Measurements from ENCODE around the gene AP5Z1.

Gene AP5Z1

GRCh38 chr7:4794591-4795350 is 19.3 kb downstream of the AP5Z1 start:
- DNase-seq (ENCODE audit: low read depth): peak; percentile 54
- TF ChIP-seq CTCF (IDR thresholded peaks at IDR 0.05; ENCODE audit: low read depth, low read length) (no peak), MYC (IDR thresholded peaks at IDR 0.05; ENCODE audit: low read depth, low read length) (no peak), POLR2A (IDR thresholded peaks at IDR 0.05; ENCODE audit: extremely low read depth, insufficient read length) (no peak), MAX (IDR thresholded peaks at IDR 0.05; ENCODE audit: low read depth, low read length) (no peak)
- H3K4me3 ChIP-seq (ENCODE audit: low read depth, low read length): no peak overlapping the region

GRCh38 chr7:4796453-4796852 is 21.0 kb downstream of the AP5Z1 start:
- TF ChIP-seq POLR2A (IDR thresholded peaks at IDR 0.05; ENCODE audit: extremely low read depth, insufficient read length): no peak
- no peak for TF ChIP-seq MAX (IDR thresholded peaks at IDR 0.05; ENCODE audit: low read depth, low read length)
- TF ChIP-seq MYC (IDR thresholded peaks at IDR 0.05; ENCODE audit: low read depth, low read length): no peak
- no peak for TF ChIP-seq CTCF (IDR thresholded peaks at IDR 0.05; ENCODE audit: low read depth, low read length)
- DNase-seq (ENCODE audit: low read depth): no peak
- H3K4me3 ChIP-seq (ENCODE audit: low read depth, low read length): no peak overlapping the region

GRCh38 chr7:4797858-4798705 is 22.7 kb downstream of the AP5Z1 start:
- DNase-seq (ENCODE audit: low read depth): peak; percentile 74
- peak; percentile 89 for TF ChIP-seq CTCF (IDR thresholded peaks at IDR 0.05; ENCODE audit: low read depth, low read length)
- no peak for TF ChIP-seq POLR2A (IDR thresholded peaks at IDR 0.05; ENCODE audit: extremely low read depth, insufficient read length)
- TF ChIP-seq MYC (IDR thresholded peaks at IDR 0.05; ENCODE audit: low read depth, low read length): peak; percentile 94
- peak; percentile 88 for TF ChIP-seq MAX (IDR thresholded peaks at IDR 0.05; ENCODE audit: low read depth, low read length)
- H3K4me3 ChIP-seq (ENCODE audit: low read depth, low read length): no peak overlapping the region

- no peak for DNase-seq (ENCODE audit: low read depth)
- H3K4me3 ChIP-seq (ENCODE audit: low read depth, low read length): no peak overlapping the region
- no peak for TF ChIP-seq MYC (IDR thresholded peaks at IDR 0.05; ENCODE audit: low read depth, low read length)
- TF ChIP-seq POLR2A (IDR thresholded peaks at IDR 0.05; ENCODE audit: extremely low read depth, insufficient read length): no peak
- TF ChIP-seq CTCF (IDR thresholded peaks at IDR 0.05; ENCODE audit: low read depth, low read length): no peak
These were observed 23.3 kb downstream of the AP5Z1 start for GRCh38 chr7:4798706-4799235.

GRCh38 chr7:4799508-4800268 is 24.3 kb downstream of the AP5Z1 start:
- DNase-seq (ENCODE audit: low read depth): no peak
- no peak for TF ChIP-seq POLR2A (IDR thresholded peaks at IDR 0.05; ENCODE audit: extremely low read depth, insufficient read length)
- no peak for TF ChIP-seq MYC (IDR thresholded peaks at IDR 0.05; ENCODE audit: low read depth, low read length)
- TF ChIP-seq CTCF (IDR thresholded peaks at IDR 0.05; ENCODE audit: low read depth, low read length): no peak
- peak; percentile 64 for TF ChIP-seq MAX (IDR thresholded peaks at IDR 0.05; ENCODE audit: low read depth, low read length)
- H3K4me3 ChIP-seq (ENCODE audit: low read depth, low read length): no peak overlapping the region

All from NB4 (cell line).